HCT116 (cell line): ENCODE results near the gene LRRTM4. TPM values are rescaled to one million over a fixed set of nuclear protein-coding genes. Genes with fewer than 3 reads are reported as not detected.
"Not testable (repeated sequence)": the region's sequence is repeated elsewhere in the genome, so short reads cannot be mapped to it uniquely, and the experiment has no call there.

Source experiments
- ATAC-seq: fragments of 200-7000 bp; cut with Tn5 transposase; 2 replicates; pipeline ENCODE4 v1.9.1; 2020; ENCODE audit warnings: mild to moderate bottlenecking, moderate library complexity
- BruUV-seq: library from RNA; stranded (reverse); fragments of 400-500 nt; replicated peaks from 2 replicates; lab custom pipeline; 2021; lab: Mats Ljungman, UMichigan
- CTCF ChIA-PET: fragments of 300-600 bp; sonication (Branson Sonifier 250); formaldehyde crosslinking; loops from one replicate; lab custom pipeline; 2021; ENCODE audit warnings: antibody characterized with exemption; lab: Charles Lee
- POLR2A ChIA-PET: fragments of 300-600, 350-600 bp; sonication (Branson Sonifier 250); formaldehyde crosslinking; loops from one replicate; lab custom pipeline; 2021; ENCODE audit warnings: antibody characterized with exemption; lab: Charles Lee
- RAD21 ChIA-PET, 2 experiments: fragments of 300-600 bp; sonication (Branson Sonifier 250); formaldehyde crosslinking; loops; one replicate each; lab custom pipeline; 2023; ENCODE audit warnings: low total read pairs in 2 of 2; ENCODE audit not compliant: uncharacterized antibody in 2 of 2, unreplicated experiment in 2 of 2, low non-redundant PET in 1 of 2; lab: Charles Lee
- DNase-seq: peaks from one replicate; pipeline ENCODE4 v3.0.0-alpha.2; 2010; ENCODE audit warnings: low read depth, low spot score
- H2AFZ ChIP-seq: fragments of 200-600 bp; shearing (Covaris generic), sonication (generic); 2 replicates; pipeline ENCODE4 v1.6.1; 2017; ENCODE audit warnings: low read depth, mixed run types, mixed read lengths, antibody characterized with exemption, low read length; ENCODE audit not compliant: poor library complexity, severe bottlenecking
- H3K27ac ChIP-seq: 2 replicates; pipeline ENCODE4 v1.5.1; 2012; ENCODE audit warnings: low read depth, low read length
- H3K27me3 ChIP-seq: fragments of 200-600 bp; sonication (generic); 2 replicates; pipeline ENCODE4 v1.6.1; 2016; ENCODE audit warnings: mixed run types, low read length, mixed read lengths; ENCODE audit not compliant: insufficient read depth
- H3K36me3 ChIP-seq, 2 experiments: fragments of 200-500 bp in 1 of 2; fragments of 200-600 bp in 1 of 2; sonication (Bioruptor generic) in 1 of 2; sonication (generic) in 1 of 2; 2 replicates each; pipeline versions ENCODE4 v1.5.1 to v1.6.1; 2014 to 2016; ENCODE audit warnings: low read length in 2 of 2, inconsistent platforms in 1 of 2, mixed read lengths in 1 of 2, mixed run types in 1 of 2; ENCODE audit not compliant: insufficient read depth in 2 of 2, control insufficient read depth in 1 of 2
- H3K4me1 ChIP-seq, 2 experiments: fragments of 200-600 bp in 1 of 2; sonication (generic) in 1 of 2; 2 replicates each; pipeline versions ENCODE4 v1.5.1 to v1.6.1; 2012 to 2017; ENCODE audit warnings: low read length in 2 of 2, inconsistent platforms in 1 of 2, mild to moderate bottlenecking in 1 of 2, mixed read lengths in 1 of 2, mixed run types in 1 of 2, moderate library complexity in 1 of 2; ENCODE audit not compliant: insufficient read depth in 2 of 2, control insufficient read depth in 1 of 2
- H3K4me2 ChIP-seq: fragments of 200-600 bp; sonication (generic); 2 replicates; pipeline ENCODE4 v1.6.1; 2017; ENCODE audit warnings: mixed run types, low read length, mixed read lengths
- H3K4me3 ChIP-seq, 2 experiments: fragments of 200-600 bp in 1 of 2; sonication (generic) in 1 of 2; replicated peaks in 1 of 2; 2 replicates each; pipeline ENCODE4 v1.5.1; 2011 to 2016; ENCODE audit warnings: low read length in 2 of 2, control low read depth in 1 of 2, low read depth in 1 of 2, mild to moderate bottlenecking in 1 of 2, mixed read lengths in 1 of 2, mixed run types in 1 of 2
- H3K79me2 ChIP-seq: fragments of 200-600 bp; sonication (generic); 2 replicates; pipeline ENCODE4 v1.6.1; 2017; ENCODE audit warnings: mild to moderate bottlenecking, mixed run types, low read length, moderate library complexity, mixed read lengths; ENCODE audit not compliant: insufficient read depth
- H3K9ac ChIP-seq: fragments of 200-600 bp; sonication (generic); 2 replicates; pipeline ENCODE4 v1.6.1; 2016; ENCODE audit warnings: low read length, mixed read lengths
- H3K9me2 ChIP-seq: fragments of 200-600 bp; sonication (generic), shearing (Covaris generic); 2 replicates; pipeline ENCODE4 v1.6.1; 2017; ENCODE audit warnings: mixed run types, mild to moderate bottlenecking, moderate library complexity; ENCODE audit not compliant: insufficient read depth
- H3K9me3 ChIP-seq, 2 experiments: fragments of 200-500 bp in 1 of 2; fragments of 200-600 bp in 1 of 2; sonication (Bioruptor generic) in 1 of 2; sonication (generic) in 1 of 2; 2 replicates each; pipeline ENCODE4 v1.6.1; 2014 to 2017; ENCODE audit warnings: low read length in 2 of 2, mixed read lengths in 2 of 2, inconsistent platforms in 1 of 2, low read depth in 1 of 2, mild to moderate bottlenecking in 1 of 2, mixed run types in 1 of 2, moderate library complexity in 1 of 2; ENCODE audit not compliant: control insufficient read depth in 1 of 2, insufficient read depth in 1 of 2
- H4K20me1 ChIP-seq: fragments of 200-600 bp; sonication (generic), shearing (Covaris generic); 2 replicates; pipeline ENCODE4 v1.6.1; 2017; ENCODE audit warnings: mixed run types, mild to moderate bottlenecking, moderate library complexity; ENCODE audit not compliant: insufficient read depth
- ATF3 ChIP-seq: IDR thresholded peaks from 2 replicates; pipeline ENCODE4 v1.6.1; 2012
- CBX3 ChIP-seq: IDR thresholded peaks from 2 replicates; pipeline ENCODE4 v1.6.1; 2012; ENCODE audit warnings: low read depth
- CEBPB ChIP-seq: IDR thresholded peaks from 2 replicates; pipeline ENCODE4 v1.6.1; 2012; ENCODE audit warnings: low read depth
- CTCF ChIP-seq, 3 experiments: fragments of 200-600 bp in 1 of 3; sonication (generic) in 1 of 3; IDR thresholded peaks in 2 of 3; conservative IDR thresholded peaks in 1 of 3; 2 replicates each; pipeline ENCODE4 v1.5.1; 2012 to 2017; ENCODE audit warnings: low read depth in 2 of 3, low read length in 2 of 3, antibody characterized with exemption in 1 of 3, borderline replicate concordance in 1 of 3, control low read depth in 1 of 3, mild to moderate bottlenecking in 1 of 3, mixed read lengths in 1 of 3, mixed run types in 1 of 3, moderate library complexity in 1 of 3; ENCODE audit not compliant: insufficient read depth in 1 of 3
- EGR1 ChIP-seq: IDR thresholded peaks from 2 replicates; pipeline ENCODE4 v1.6.1; 2012; ENCODE audit warnings: low read depth
- EZH2phosphoT487 ChIP-seq: fragments of 200-600 bp; IDR thresholded peaks from 2 replicates; pipeline ENCODE4 v1.6.1; 2018; ENCODE audit warnings: antibody characterized with exemption, borderline replicate concordance
- FOSL1 ChIP-seq: IDR thresholded peaks from 2 replicates; pipeline ENCODE4 v1.6.1; 2012; ENCODE audit warnings: low read depth
- JUND ChIP-seq: IDR thresholded peaks from 2 replicates; pipeline ENCODE4 v1.6.1; 2012
- MAX ChIP-seq: IDR thresholded peaks from 2 replicates; pipeline ENCODE4 v1.6.1; 2012
- POLR2AphosphoS5 ChIP-seq: IDR thresholded peaks from 2 replicates; pipeline ENCODE4 v1.6.1; 2011; ENCODE audit warnings: mild to moderate bottlenecking, low read depth, low read length, moderate library complexity
- SP1 ChIP-seq: IDR thresholded peaks from 2 replicates; pipeline ENCODE4 v1.6.1; 2012; ENCODE audit warnings: low read depth
- SRF ChIP-seq: IDR thresholded peaks from 2 replicates; pipeline ENCODE4 v1.6.1; 2012; ENCODE audit warnings: low read depth
- TCF7L2 ChIP-seq: IDR thresholded peaks from 2 replicates; pipeline ENCODE4 v1.7.0; 2011; ENCODE audit warnings: borderline replicate concordance, inconsistent platforms; ENCODE audit not compliant: insufficient read depth, insufficient read length; ENCODE audit errors: extremely low read depth
- YY1 ChIP-seq: IDR thresholded peaks from 2 replicates; pipeline ENCODE4 v1.6.1; 2011; ENCODE audit warnings: low read length, low read depth, moderate library complexity, mild to moderate bottlenecking; ENCODE audit not compliant: insufficient replicate concordance; ENCODE audit errors: extremely low read depth
- ZFX ChIP-seq: fragments of 450-650 bp; IDR thresholded peaks from 2 replicates; pipeline ENCODE4 v1.6.1; 2017
- ZNF274 ChIP-seq: fragments of 200-500 bp; sonication (Bioruptor generic); IDR thresholded peaks from 2 replicates; pipeline ENCODE4 v1.6.1; 2014; ENCODE audit warnings: mild to moderate bottlenecking, low read depth, low read length, inconsistent platforms
- intact Hi-C: fragments of 100-400 bp; cut with micrococcal nuclease; formaldehyde crosslinking; loops from 2 replicates; pipeline ENCODE4 v1.10.0; 2022
- total RNA-seq: library from RNA; stranded (reverse); gene quantifications from one replicate; pipeline ENCODE4 v1.2.1, GENCODE V29; 2021; ENCODE audit not compliant: unreplicated experiment

Gene LRRTM4
- total RNA-seq, 1 experiment from 2014 or later: 0.25 TPM

GRCh38 chr2:77185052-77185451, 337.1 kb downstream of the LRRTM4 start (continued):
- TF ChIP-seq MAX: no peak

- no peaks in the 10 kb centered on the region for H3K79me2 ChIP-seq
- BruUV-seq: no TSS peak
- no peak overlapping the region for H2AFZ ChIP-seq
- no peak overlapping the region for H3K4me2 ChIP-seq
- no peak for DNase-seq
- H3K27me3 ChIP-seq: no peaks in the 10 kb centered on the region
- no peaks in the 10 kb centered on the region for H3K9me2 ChIP-seq
- no peak overlapping the region for H3K4me3 ChIP-seq
- TF ChIP-seq CBX3 (no peak), YY1 (no peak), CTCF (IDR thresholded peaks at IDR 0.05 in 2 of 3, conservative IDR thresholded peaks at IDR 0.05 in 1 of 3; ENCODE audit: borderline replicate concordance in 1 of 3, insufficient read depth in 1 of 3, low read depth in 2 of 3, low read length in 2 of 3) (no peak), EGR1 (no peak), SRF (no peak), ATF3 (no peak), ZFX (no peak), TCF7L2 (no peak), CEBPB (no peak), POLR2AphosphoS5 (no peak), ZNF274 (no peak), FOSL1 (no peak), JUND (no peak), SP1 (no peak), EZH2phosphoT487 (no peak)
- TF ChIP-seq, all 23 proteins: peak for 0
- no peaks in the 10 kb centered on the region for H3K4me1 ChIP-seq
- H3K9ac ChIP-seq: no peak overlapping the region
- H3K27ac ChIP-seq: no peak overlapping the region
- ChIA-PET RAD21 (no interaction called here), POLR2A (no interaction called here), CTCF (no interaction called here)
- peaks cover 3 to 8% of the 10 kb centered on the region in 2 experiments; a peak in 2 of 4 replicates for H3K9me3 ChIP-seq
- H4K20me1 ChIP-seq: no peaks in the 10 kb centered on the region
- intact Hi-C loops: no loop called here
- ATAC-seq: no peak
- H3K36me3 ChIP-seq: no peaks in the 10 kb centered on the region
Measured at GRCh38 chr2:77179297-77179696, 342.9 kb downstream of the LRRTM4 start.

- RAD21 ChIA-PET, intact Hi-C loops, DNase-seq, H4K20me1 ChIP-seq, CTCF ChIA-PET, H3K4me1 ChIP-seq, H3K9me2 ChIP-seq, H3K4me3 ChIP-seq, H2AFZ ChIP-seq, H3K79me2 ChIP-seq, H3K27me3 ChIP-seq, H3K27ac ChIP-seq, POLR2A ChIA-PET, ATAC-seq, H3K4me2 ChIP-seq, H3K9ac ChIP-seq, H3K36me3 ChIP-seq, BruUV-seq: not testable (repeated sequence)
- peaks cover 0 to 12% of the 10 kb centered on the region in 2 experiments; a peak in 2 of 4 replicates for H3K9me3 ChIP-seq
Measured at GRCh38 chr2:77175266-77175780, 346.9 kb downstream of the LRRTM4 start.
